Endothelial cell of umbilical vein (primary cell): ENCODE measurements around the gene DHX15.

Source experiments
- EZH2 ChIP-seq: IDR thresholded peaks from 2 replicates; pipeline ENCODE4 v1.6.1; 2012; ENCODE audit warnings: borderline replicate concordance, low read depth, mild to moderate bottlenecking, moderate library complexity, low read length, inconsistent platforms; ENCODE audit not compliant: severe bottlenecking
- JUN ChIP-seq: IDR thresholded peaks from 2 replicates; pipeline ENCODE4 v1.6.1; 2011; ENCODE audit warnings: borderline replicate concordance, low read depth; ENCODE audit not compliant: insufficient read length, insufficient read depth
- MYC ChIP-seq: IDR thresholded peaks from one replicate; pipeline ENCODE4 v1.6.1; 2011; ENCODE audit warnings: mild to moderate bottlenecking, low read depth, low read length
- POLR2A ChIP-seq: IDR thresholded peaks from 2 replicates; pipeline ENCODE4 v1.6.1; 2012; ENCODE audit warnings: low read depth, mild to moderate bottlenecking, control low read depth, low read length
- POLR2AphosphoS5 ChIP-seq: IDR thresholded peaks from 2 replicates; pipeline ENCODE4 v1.6.1; 2012; ENCODE audit warnings: low read depth, mild to moderate bottlenecking, control low read depth, low read length, moderate library complexity; ENCODE audit not compliant: insufficient read depth
- TF ChIP-seq, protein P1 (sequence below), 2 donors: IDR thresholded peaks; 1 replicate in 1 of 2; 2 replicates in 1 of 2; pipeline ENCODE4 v1.5.1; 2011; ENCODE audit warnings: low read length in 2 of 2, mild to moderate bottlenecking in 2 of 2, moderate library complexity in 2 of 2, control low read depth in 1 of 2, inconsistent platforms in 1 of 2, low read depth in 1 of 2; ENCODE audit not compliant: insufficient read depth in 1 of 2; ENCODE audit errors: extremely low read depth in 1 of 2
- TF ChIP-seq, protein P2 (sequence below): IDR thresholded peaks from 2 replicates; pipeline ENCODE4 v1.6.1; 2011; ENCODE audit not compliant: insufficient read depth, insufficient read length

DNA sequence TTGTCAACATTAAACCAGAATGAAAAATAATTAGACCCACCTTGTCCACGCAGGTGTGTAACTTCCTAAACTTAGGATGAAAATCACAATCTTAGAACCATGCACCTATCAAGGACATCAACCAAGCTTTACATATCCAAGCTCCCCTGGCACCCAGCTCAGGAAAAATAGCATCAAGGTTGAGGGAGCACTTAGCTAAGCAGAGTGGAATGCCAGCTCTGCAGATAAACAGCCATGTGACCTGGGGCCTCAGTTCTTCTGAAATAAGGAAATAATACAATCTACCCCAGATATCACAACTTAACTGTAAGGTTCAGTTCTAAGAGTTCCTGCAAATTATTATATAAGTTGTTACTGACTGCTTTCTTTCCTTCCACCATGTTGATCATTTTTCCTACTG is 64.7 kb downstream of the DHX15 start:
- TF ChIP-seq, protein P1, sequence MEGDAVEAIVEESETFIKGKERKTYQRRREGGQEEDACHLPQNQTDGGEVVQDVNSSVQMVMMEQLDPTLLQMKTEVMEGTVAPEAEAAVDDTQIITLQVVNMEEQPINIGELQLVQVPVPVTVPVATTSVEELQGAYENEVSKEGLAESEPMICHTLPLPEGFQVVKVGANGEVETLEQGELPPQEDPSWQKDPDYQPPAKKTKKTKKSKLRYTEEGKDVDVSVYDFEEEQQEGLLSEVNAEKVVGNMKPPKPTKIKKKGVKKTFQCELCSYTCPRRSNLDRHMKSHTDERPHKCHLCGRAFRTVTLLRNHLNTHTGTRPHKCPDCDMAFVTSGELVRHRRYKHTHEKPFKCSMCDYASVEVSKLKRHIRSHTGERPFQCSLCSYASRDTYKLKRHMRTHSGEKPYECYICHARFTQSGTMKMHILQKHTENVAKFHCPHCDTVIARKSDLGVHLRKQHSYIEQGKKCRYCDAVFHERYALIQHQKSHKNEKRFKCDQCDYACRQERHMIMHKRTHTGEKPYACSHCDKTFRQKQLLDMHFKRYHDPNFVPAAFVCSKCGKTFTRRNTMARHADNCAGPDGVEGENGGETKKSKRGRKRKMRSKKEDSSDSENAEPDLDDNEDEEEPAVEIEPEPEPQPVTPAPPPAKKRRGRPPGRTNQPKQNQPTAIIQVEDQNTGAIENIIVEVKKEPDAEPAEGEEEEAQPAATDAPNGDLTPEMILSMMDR (IDR thresholded peaks at IDR 0.05; ENCODE audit: extremely low read depth in 1 of 2, insufficient read depth in 1 of 2, low read depth in 1 of 2, low read length in 2 of 2), result no peak
- TF ChIP-seq POLR2AphosphoS5 (no peak), JUN (no peak), EZH2 (no peak), MYC (no peak), POLR2A (no peak)
- TF ChIP-seq, protein P2, sequence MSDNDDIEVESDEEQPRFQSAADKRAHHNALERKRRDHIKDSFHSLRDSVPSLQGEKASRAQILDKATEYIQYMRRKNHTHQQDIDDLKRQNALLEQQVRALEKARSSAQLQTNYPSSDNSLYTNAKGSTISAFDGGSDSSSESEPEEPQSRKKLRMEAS, result no peak
